GM18873 (cell line): ENCODE data around the gene LIPK.

Experiments
- ATAC-seq: cut with Tn5 transposase; IDR thresholded peaks from one replicate; pipeline ENCODE4 v1.9.1; 2021; ENCODE audit warnings: mild to moderate bottlenecking, moderate library complexity, moderate number of reproducible peaks; ENCODE audit not compliant: unreplicated experiment, low FRiP score

Gene LIPK

GRCh38 chr10:88781206-88781605, 75.2 kb downstream of the LIPK start:
- no peak for ATAC-seq

GRCh38 chr10:88782222-88782621, 76.2 kb downstream of the LIPK start:
- no peak for ATAC-seq

DNA sequence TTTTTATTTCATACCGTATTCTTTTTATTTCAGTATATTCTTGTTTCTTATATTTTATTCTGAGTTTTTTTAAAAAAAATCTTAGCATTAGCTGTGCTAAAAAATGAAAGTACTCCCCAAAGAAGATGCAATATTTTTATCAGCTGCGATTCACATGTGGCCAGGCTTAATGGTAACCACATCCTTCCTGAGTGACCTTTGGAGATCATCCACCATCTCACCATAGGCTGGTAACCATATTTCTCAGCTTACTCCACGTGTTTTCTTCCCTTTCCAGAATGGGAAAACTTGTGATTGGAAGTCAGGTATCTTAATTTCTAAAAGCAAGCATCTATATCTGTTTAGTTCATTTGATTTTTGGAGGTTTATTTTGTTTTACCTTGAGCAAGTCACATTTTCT, 77.7 kb downstream of the LIPK start:
- no peak for ATAC-seq

DNA sequence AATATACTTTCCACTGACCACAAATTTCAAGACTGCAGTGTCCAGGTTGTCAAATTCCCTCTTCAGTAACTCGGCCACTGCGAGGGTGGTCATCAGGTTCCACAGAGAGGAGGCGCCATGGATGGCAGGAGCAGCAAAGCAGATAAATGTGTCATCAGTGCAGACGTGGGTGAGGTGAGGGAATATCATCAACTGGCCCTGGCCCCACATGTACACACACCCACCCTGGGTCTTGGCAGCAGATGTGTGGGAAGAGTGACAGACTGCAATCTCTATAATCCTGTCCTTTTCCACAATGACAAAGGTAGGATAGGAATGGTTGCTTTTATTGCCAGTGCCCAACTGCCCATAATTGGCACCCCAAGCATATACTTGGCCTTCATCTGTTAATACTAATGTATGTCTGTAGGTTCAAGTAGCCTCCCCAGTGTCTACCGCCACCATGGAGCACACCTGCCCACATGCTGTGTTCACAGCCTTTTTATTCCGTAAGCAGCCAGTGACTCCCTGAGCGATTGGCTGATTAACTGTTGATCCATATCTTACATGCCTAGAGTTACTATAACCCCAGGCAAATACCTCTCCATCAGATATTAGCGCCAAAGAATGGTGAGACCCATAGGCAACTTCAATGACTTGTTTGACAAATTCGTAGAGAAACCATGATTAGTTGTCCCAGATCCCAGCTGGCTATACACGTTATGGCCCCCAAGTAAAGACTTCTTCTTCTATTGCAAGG, 80.2 kb downstream of the LIPK start:
- no peak for ATAC-seq

DNA sequence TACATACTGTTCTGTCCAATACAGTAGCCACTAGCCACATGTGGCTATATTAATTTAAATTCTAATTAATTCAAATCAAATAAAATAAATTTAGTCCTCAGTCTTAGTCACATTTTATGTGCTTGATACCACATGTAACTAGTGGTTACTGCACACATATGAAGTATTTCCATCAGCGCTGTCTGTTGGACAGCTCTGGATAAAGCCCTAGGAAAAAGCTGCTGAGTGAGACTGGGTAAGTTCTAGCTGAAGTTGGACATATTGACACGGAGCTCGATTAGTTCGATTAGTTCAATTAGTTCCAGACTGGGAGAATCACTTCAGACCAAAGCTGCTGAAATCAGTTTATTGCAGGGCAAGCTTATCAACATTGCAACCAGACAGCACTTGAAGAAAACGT, 81.4 kb downstream of the LIPK start:
- no peak for ATAC-seq

DNA sequence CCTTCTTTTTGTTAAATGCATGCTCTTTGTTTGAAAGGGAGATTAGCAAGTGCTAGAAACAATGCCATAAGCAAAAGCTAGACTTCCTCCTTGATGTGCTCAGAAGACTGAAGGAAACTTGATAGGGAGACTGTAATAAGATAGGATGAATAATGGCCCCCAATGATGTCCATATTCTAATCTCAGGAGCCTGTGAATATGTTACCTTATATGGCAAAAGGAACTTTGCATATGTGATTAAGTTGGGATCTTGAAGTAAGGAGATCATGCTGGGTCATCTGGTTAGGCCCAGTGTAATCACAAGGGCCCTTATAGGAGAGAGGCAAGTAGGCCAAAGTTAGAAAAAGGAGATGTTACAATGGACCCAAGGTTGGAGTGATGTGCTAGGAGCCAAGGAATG, 82.9 kb downstream of the LIPK start:
- no peak for ATAC-seq

DNA sequence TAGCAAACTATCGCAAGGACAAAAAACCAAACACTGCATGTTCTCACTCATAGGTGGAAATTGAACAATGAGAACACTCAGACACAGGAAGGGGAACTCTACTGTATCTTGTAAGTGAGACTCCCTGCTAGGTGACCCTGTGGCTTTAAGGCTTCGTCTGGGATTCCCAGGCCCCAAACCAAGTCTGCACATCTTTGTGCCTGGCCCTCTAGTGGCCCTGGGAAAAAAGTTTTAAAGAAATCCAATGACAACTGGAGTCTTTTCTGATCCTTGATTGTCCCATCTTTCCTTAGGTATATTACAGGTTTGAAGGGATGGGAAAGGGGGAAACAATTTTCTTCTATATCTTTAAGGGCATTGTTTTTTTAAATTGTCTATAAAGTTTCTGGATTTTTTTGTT, 85.9 kb downstream of the LIPK start:
- no peak for ATAC-seq

- ATAC-seq = no peak
Measured at GRCh38 chr10:88792661-88793060, 86.6 kb downstream of the LIPK start.

DNA sequence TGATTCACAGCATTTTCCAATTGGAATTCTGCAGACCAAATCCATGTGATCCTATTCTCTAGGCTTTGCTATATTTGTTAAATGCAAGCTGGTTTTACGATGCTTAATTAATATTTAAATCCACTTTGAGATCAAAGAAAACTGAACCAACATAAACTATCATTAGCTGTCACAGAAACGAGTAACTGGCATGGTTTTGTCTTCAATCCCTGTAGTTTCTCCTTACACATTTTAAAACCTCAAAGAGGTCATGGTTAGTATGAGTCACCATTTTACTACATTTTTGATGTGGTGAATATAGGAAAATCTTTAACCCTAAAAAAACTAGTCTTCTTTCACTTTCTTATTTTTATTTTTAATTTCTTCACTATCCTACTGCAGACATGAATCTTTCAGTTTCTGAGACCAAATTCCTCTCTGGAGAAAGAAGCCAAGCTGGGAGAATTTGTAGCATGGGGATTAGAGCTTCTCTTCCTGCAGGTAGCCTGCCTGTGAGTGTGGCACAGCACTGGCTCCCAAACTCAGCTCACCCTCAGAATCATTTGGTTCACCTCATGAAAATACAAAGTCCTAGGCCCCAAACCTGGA, 87.8 kb downstream of the LIPK start:
- no peak for ATAC-seq

GRCh38 chr10:88794731-88795130, 88.7 kb downstream of the LIPK start:
- ATAC-seq = no peak

DNA sequence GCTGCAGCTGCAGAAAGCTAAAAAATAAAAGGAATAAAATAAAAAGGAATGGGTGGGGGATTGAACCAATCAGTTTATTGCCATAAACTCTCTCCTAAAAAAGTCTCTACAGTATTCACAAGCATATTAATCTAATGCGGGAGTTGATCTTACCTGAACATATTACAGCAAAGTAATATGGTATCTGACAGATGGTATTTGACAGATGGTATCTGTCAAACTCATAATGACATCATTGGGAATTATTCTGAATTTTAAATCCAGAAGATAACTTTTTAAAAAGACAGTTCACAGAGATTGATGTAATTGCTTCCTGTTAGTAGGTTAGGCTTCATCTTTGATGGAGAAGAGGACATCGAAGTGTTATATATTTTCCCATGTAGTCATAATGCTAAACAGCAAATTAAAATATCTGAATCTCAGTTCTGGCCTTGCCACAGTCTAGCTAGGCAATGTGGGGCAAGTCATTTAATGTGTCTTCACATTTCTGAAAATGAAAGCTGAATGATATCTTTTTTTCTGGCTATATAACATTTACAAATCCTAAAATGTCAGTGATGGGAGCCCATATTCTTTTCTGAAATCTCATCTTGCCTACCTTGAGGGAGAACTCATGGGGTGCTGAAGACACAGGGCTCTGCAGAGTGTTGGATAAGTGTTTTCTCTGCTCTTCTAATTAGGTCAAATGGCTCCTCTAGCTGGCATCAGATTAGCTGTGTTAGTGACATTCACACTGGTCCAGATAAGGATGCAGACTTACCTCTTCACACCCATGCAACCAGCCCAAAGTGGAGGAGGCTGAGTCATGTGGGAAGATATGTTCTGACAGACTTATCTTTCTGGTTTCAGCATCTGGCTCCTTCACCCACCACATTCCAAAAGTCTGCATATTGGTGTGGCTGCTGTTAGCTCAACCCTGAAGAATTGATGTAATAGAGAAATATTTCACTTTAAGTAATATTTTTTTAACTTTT, 94.4 kb downstream of the LIPK start:
- no peak for ATAC-seq
